Sigmoid colon (tissue), 7 donors: ENCODE results near the gene CAV3. TPM values are rescaled to one million over a fixed set of nuclear protein-coding genes. Genes with fewer than 3 reads are reported as not detected.

ENCODE experiments used
- DNase-seq: peaks from one replicate; pipeline ENCODE4 v3.0.0-alpha.2; 2019
- H3K27ac ChIP-seq, 4 donors: fragments of 200-600 bp; sonication (generic); one replicate each; pipeline ENCODE4 v1.5.1; 2016 to 2019; ENCODE audit warnings: mild to moderate bottlenecking in 1 of 4
- H3K27me3 ChIP-seq, 3 donors: fragments of 200-600 bp; sonication (generic); one replicate each; pipeline ENCODE4 v1.5.1; 2019; ENCODE audit warnings: mild to moderate bottlenecking in 1 of 3
- H3K36me3 ChIP-seq, 4 donors: fragments of 200-600 bp; sonication (generic); one replicate each; pipeline ENCODE4 v1.5.1; 2016 to 2019
- H3K4me1 ChIP-seq, 4 donors: fragments of 200-600 bp; sonication (generic); one replicate each; pipeline ENCODE4 v1.5.1; 2017 to 2019
- H3K4me3 ChIP-seq, 4 donors: fragments of 200-600 bp; sonication (generic); one replicate each; pipeline ENCODE4 v1.5.1; 2017 to 2019; ENCODE audit warnings: mild to moderate bottlenecking in 2 of 4, moderate library complexity in 1 of 4
- H3K9me3 ChIP-seq, 4 donors: fragments of 200-600 bp in 3 of 4; sonication (generic) in 3 of 4; one replicate each; pipeline versions ENCODE4 v1.5.1 to v1.6.1; 2013 to 2019
- EP300 ChIP-seq, 4 donors: sonication (generic); formaldehyde crosslinking; IDR thresholded peaks; one replicate each; pipeline ENCODE4 v1.6.1; 2017; ENCODE audit warnings: antibody characterized with exemption in 4 of 4
- POLR2A ChIP-seq, 2 donors: fragments of 450-650 bp; IDR thresholded peaks; one replicate each; pipeline ENCODE4 v1.6.1; 2016; ENCODE audit warnings: antibody characterized with exemption in 2 of 2, mild to moderate bottlenecking in 2 of 2, moderate library complexity in 2 of 2
- POLR2AphosphoS5 ChIP-seq, 4 donors: sonication (generic); formaldehyde crosslinking; IDR thresholded peaks; one replicate each; pipeline ENCODE4 v1.6.1; 2017; ENCODE audit warnings: antibody characterized with exemption in 4 of 4
- WGBS, 2 donors: extraction: QIAGEN DNeasy Blood & Tissue Kit; methylation state at CpG; one replicate each; pipeline ENCODE4 v1.1.7; 2013; 5-methylcytosine and 5-hydroxymethylcytosine counted together
- intact Hi-C: fragments of 100-400 bp; cut with DNase I; formaldehyde crosslinking; loops from one replicate; pipeline ENCODE4 v1.15.1; 2023
- polyA plus RNA-seq, 3 donors: library from polyadenylated mRNA; stranded (reverse); fragments of 200-250 nt; gene quantifications; one replicate each; pipeline ENCODE4 v1.2.3, GENCODE V29; 2013
- total RNA-seq, 4 donors: library from RNA; depleted of rRNA; stranded (reverse); fragments of >200 nt; gene quantifications; one replicate each; pipeline ENCODE4 v1.1.0, GENCODE V29; 2016
- TF ChIP-seq, protein P1 (sequence below), 4 experiments: fragments of 450-650 bp in 3 of 4; fragments of 200-600 bp in 1 of 4; IDR thresholded peaks; one replicate each; pipeline ENCODE4 v1.5.1; 2016 to 2019; ENCODE audit warnings: antibody characterized with exemption in 4 of 4, mild to moderate bottlenecking in 3 of 4, moderate library complexity in 2 of 4
- donor health status: healthy with polysubstance abuse.
- donor health status: Bipolar disorder and iron deficiency.
- donor health status: healthy.

The CAV3 gene
- total and polyA plus RNA-seq, 7 donors = 0.06 to 0.60 TPM; not detected in 5

DNA sequence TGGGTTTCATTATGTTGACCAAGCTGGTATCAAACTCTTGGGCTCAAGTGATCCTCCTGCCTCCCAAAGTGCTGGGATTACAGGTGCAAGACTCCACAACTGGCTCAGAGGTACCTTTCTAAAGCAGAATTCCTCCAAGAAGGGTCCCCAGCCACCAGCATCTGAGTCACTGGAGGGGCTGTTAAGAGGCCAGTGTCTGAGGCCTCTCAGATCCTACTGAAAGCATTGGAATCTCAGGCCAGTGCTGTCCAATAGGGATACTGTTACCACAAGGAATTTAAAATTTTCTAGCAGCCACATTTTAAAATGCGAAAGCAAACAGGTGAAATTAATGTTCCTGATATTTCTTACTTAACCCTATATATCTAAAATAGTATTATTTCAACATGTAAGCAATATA is 1.3 kb downstream of the CAV3 start:
- Histone ChIP-seq H3K9me3 (no peaks in the 10 kb centered on the region), H3K27me3 (no peaks in the 10 kb centered on the region), H3K4me1 (no peaks in the 10 kb centered on the region), H3K4me3 (no peak overlapping the region), H3K27ac (no peak overlapping the region), H3K36me3 (no peaks in the 10 kb centered on the region)
- DNase-seq = no peak
- no peak for TF ChIP-seq EP300 (IDR thresholded peaks at IDR 0.05)
- no peak for TF ChIP-seq POLR2AphosphoS5 (IDR thresholded peaks at IDR 0.05)
- TF ChIP-seq, protein P1, sequence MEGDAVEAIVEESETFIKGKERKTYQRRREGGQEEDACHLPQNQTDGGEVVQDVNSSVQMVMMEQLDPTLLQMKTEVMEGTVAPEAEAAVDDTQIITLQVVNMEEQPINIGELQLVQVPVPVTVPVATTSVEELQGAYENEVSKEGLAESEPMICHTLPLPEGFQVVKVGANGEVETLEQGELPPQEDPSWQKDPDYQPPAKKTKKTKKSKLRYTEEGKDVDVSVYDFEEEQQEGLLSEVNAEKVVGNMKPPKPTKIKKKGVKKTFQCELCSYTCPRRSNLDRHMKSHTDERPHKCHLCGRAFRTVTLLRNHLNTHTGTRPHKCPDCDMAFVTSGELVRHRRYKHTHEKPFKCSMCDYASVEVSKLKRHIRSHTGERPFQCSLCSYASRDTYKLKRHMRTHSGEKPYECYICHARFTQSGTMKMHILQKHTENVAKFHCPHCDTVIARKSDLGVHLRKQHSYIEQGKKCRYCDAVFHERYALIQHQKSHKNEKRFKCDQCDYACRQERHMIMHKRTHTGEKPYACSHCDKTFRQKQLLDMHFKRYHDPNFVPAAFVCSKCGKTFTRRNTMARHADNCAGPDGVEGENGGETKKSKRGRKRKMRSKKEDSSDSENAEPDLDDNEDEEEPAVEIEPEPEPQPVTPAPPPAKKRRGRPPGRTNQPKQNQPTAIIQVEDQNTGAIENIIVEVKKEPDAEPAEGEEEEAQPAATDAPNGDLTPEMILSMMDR (IDR thresholded peaks at IDR 0.05) = no peak
- no peak for TF ChIP-seq POLR2A (IDR thresholded peaks at IDR 0.05)
- intact Hi-C loops = no loop called here
- 97% methylated on average over 1 of the region's 1 CpG for WGBS, 2 donors

DNA sequence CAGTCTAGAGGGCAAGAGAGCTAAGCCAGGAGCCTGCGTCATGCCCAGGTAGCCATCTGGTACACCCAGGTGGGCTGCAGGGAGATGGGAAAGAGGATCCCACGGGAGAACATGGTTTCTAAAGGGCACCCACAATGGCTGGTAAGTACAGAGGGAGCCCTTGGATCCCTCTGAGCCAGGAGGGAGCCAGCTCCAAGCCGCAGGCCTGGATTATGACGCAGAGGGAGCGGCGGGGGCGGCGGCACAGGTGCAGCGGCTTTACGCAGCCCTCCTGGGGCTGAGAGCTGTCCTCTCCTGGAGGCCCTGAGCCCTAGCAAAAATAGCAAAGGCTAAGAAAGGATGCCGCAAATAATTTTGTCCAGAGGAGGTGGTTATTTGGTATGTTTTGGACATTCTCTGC is 2.8 kb downstream of the CAV3 start:
- 77 to 80% methylated on average over 11 of the region's 11 CpGs for WGBS, 2 donors
- Histone ChIP-seq H3K27ac (no peak overlapping the region), H3K27me3 (no peaks in the 10 kb centered on the region), H3K4me3 (no peak overlapping the region), H3K9me3 (no peaks in the 10 kb centered on the region), H3K4me1 (peaks cover 0 to 3% (median 0%) of the 10 kb centered on the region in 4 donors), H3K36me3 (no peaks in the 10 kb centered on the region)
- intact Hi-C loops = no loop called here
- no peak for DNase-seq
- no peak for TF ChIP-seq POLR2AphosphoS5 (IDR thresholded peaks at IDR 0.05)
- TF ChIP-seq POLR2A (IDR thresholded peaks at IDR 0.05) = no peak
- TF ChIP-seq, protein P1 (IDR thresholded peaks at IDR 0.05) = no peak
- TF ChIP-seq EP300 (IDR thresholded peaks at IDR 0.05) = no peak

DNA sequence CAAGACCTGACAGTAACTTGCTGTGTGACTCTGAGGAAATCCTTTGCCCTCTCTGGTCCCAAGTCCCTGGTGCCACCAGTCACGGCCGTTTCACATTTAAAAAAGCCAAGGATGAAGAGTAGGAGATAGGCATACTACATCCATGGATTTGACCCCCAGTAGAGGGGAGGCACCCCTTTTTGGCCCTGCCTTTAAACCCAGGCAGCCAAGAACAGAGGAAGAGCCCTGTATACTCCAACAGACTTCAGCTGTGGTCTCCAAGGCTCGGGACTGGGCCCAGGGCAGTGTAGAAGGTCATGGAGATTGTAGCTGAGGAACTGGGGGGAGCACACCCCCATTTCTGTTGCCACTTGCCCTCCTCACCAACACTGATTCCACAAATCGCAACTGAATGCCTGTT is 3.7 kb downstream of the CAV3 start:
- DNase-seq = no peak
- H3K4me1 ChIP-seq = peaks cover 0 to 8% (median 2%) of the 10 kb centered on the region in 4 donors
- 81 to 89% methylated on average over 4 of the region's 4 CpGs for WGBS, 2 donors
- TF ChIP-seq POLR2AphosphoS5 (IDR thresholded peaks at IDR 0.05) = no peak
- TF ChIP-seq, protein P1 (IDR thresholded peaks at IDR 0.05) = no peak
- TF ChIP-seq POLR2A (IDR thresholded peaks at IDR 0.05) = no peak
- TF ChIP-seq EP300 (IDR thresholded peaks at IDR 0.05) = no peak
- no peaks in the 10 kb centered on the region for H3K36me3 ChIP-seq
- no peak overlapping the region for H3K27ac ChIP-seq
- no peak overlapping the region for H3K4me3 ChIP-seq
- no peaks in the 10 kb centered on the region for H3K9me3 ChIP-seq
- no peaks in the 10 kb centered on the region for H3K27me3 ChIP-seq
- intact Hi-C loops = no loop called here

DNA sequence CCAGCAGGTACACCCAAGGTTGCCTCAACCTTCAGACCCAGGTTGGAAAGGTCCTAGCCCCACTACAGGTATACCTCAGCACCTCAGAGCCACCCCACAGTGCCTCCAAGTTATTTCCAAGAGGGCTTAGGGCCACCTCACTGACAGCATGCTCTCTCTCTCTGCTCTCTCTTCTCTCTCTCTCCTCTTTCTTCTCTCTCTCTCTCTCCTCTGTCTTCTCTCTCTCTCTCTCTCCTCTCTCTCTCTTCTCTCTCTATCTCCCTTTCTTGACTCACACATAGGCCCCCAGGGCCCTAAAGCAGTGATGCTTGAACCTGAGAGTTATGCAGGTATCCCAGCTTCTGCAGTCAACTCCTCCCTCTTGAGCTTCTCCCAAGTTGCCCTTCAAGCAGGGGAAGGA is 4.2 kb downstream of the CAV3 start:
- Histone ChIP-seq H3K27me3 (no peaks in the 10 kb centered on the region), H3K4me1 (peaks cover 0 to 8% (median 2%) of the 10 kb centered on the region in 4 donors), H3K9me3 (no peaks in the 10 kb centered on the region), H3K4me3 (no peak overlapping the region), H3K36me3 (no peaks in the 10 kb centered on the region), H3K27ac (no peak overlapping the region)
- intact Hi-C loops = no loop called here
- DNase-seq = no peak
- no peak for TF ChIP-seq POLR2AphosphoS5 (IDR thresholded peaks at IDR 0.05)
- no peak for TF ChIP-seq POLR2A (IDR thresholded peaks at IDR 0.05)

DNA sequence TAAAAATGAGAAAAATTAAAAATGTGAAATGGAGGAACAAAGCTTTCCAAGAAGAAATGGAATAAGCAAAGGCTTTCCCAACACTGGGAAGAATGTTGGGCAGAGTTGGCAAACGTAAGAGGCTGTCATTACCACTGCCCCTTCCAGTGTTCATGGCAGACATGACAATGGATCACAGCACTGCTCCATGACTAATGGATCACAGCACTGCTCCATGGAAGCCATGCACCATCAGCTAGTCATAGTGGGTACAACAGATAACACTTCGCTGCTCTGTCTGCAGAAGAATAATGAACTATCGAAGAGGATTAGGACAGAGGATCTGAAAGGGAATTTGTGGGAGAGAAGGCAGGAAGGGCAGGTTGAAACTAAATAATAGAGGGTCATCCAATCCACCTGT is 5.0 kb downstream of the CAV3 start:
- Histone ChIP-seq H3K27ac (no peak overlapping the region), H3K9me3 (no peaks in the 10 kb centered on the region), H3K4me1 (peaks cover 0 to 8% (median 2%) of the 10 kb centered on the region in 4 donors), H3K4me3 (no peak overlapping the region), H3K36me3 (no peaks in the 10 kb centered on the region), H3K27me3 (no peaks in the 10 kb centered on the region)
- TF ChIP-seq POLR2AphosphoS5 (IDR thresholded peaks at IDR 0.05) = no peak
- no peak for TF ChIP-seq POLR2A (IDR thresholded peaks at IDR 0.05)
- TF ChIP-seq, protein P1 (IDR thresholded peaks at IDR 0.05) = no peak
- TF ChIP-seq EP300 (IDR thresholded peaks at IDR 0.05) = no peak
- WGBS, 2 donors = 63 to 64% methylated on average over 3 of the region's 3 CpGs
- intact Hi-C loops = no loop called here
- DNase-seq = no peak
